Measurements from ENCODE around the gene FMNL2. TPM values are rescaled to one million over a fixed set of nuclear protein-coding genes. Genes with fewer than 3 reads are reported as not detected.

The FMNL2 gene
- total and polyA plus RNA-seq, 10 donors: 8.8 to 59.3 (median 33.5) TPM

DNA sequence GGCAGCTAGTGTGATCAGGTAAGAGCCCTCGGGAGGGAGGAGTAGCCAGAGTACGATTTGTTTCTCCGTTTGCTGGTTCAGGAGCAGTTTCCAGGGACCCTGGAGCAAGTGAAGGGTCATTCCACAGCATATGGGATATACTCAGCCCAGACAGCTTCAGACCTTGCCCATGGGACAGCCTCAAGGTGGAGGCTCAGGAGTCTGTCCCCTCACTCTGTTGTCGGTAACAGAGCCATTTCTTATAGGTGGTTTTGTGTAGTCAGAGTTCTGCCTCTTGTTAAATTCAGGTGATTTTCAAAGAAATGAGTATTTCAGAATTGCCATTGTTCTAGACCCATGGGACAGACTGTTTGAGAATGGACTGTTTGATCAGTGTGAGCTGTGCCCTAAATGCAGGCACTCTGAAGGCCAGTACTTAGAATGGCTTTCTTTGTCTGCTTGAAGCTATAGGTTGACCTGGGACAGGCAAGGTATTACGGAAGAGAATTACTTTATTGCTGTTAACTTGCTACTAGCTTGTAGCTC, 15.2 kb downstream of the FMNL2 start:
- intact Hi-C loops (cut with DNase I; ENCODE audit: low total_unique reads): no loop called here
- H3K4me3 ChIP-seq: no peak overlapping the region
- WGBS, 5 donors: 86 to 98% (median 96%) methylated on average over 5 of the region's 5 CpGs
- TF ChIP-seq, protein P1, sequence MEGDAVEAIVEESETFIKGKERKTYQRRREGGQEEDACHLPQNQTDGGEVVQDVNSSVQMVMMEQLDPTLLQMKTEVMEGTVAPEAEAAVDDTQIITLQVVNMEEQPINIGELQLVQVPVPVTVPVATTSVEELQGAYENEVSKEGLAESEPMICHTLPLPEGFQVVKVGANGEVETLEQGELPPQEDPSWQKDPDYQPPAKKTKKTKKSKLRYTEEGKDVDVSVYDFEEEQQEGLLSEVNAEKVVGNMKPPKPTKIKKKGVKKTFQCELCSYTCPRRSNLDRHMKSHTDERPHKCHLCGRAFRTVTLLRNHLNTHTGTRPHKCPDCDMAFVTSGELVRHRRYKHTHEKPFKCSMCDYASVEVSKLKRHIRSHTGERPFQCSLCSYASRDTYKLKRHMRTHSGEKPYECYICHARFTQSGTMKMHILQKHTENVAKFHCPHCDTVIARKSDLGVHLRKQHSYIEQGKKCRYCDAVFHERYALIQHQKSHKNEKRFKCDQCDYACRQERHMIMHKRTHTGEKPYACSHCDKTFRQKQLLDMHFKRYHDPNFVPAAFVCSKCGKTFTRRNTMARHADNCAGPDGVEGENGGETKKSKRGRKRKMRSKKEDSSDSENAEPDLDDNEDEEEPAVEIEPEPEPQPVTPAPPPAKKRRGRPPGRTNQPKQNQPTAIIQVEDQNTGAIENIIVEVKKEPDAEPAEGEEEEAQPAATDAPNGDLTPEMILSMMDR (IDR thresholded peaks at IDR 0.05 in 8 of 11, conservative IDR thresholded peaks at IDR 0.05 in 3 of 11): no peak
- no peak for TF ChIP-seq POLR2A (IDR thresholded peaks at IDR 0.05)
- no peak for TF ChIP-seq POLR2AphosphoS5 (IDR thresholded peaks at IDR 0.05)
- H3K4me1 ChIP-seq: no peaks in the 10 kb centered on the region
- no peaks in the 10 kb centered on the region for H3K36me3 ChIP-seq
- H3K27ac ChIP-seq: no peak overlapping the region
- no peak for DNase-seq
- no peaks in the 10 kb centered on the region for H3K9me3 ChIP-seq
- no peaks in the 10 kb centered on the region for H3K27me3 ChIP-seq (replicated peaks in 1 of 7)

DNA sequence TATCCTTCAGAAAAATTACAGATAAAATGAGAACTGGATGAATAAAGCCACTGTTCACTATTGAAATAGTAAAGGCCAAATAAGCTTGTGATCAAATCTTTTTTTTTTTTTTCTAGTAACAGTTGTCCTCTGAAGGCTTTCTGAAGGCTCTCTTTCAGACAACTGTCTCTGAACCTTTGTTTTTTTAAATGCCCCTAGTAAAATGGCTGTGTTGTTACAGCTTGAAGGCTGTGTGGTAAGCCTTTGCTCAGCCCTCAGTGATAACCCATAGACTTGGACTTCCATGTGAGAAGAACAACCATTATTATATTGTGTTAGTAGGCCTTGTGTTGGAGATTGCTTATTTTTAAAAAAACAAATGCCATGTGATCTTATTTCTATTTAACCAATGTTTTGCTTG, 17.6 kb downstream of the FMNL2 start:
- H3K27me3 ChIP-seq (replicated peaks in 1 of 7): no peaks in the 10 kb centered on the region
- no peak overlapping the region for H3K4me3 ChIP-seq
- no peaks in the 10 kb centered on the region for H3K9me3 ChIP-seq
- no peak for TF ChIP-seq POLR2A (IDR thresholded peaks at IDR 0.05)
- no peak for TF ChIP-seq POLR2AphosphoS5 (IDR thresholded peaks at IDR 0.05)
- TF ChIP-seq, protein P1 (IDR thresholded peaks at IDR 0.05 in 8 of 11, conservative IDR thresholded peaks at IDR 0.05 in 3 of 11): no peak
- DNase-seq: no peak
- intact Hi-C loops (cut with DNase I; ENCODE audit: low total_unique reads): no loop called here
- no peak overlapping the region for H3K27ac ChIP-seq
- H3K36me3 ChIP-seq: no peaks in the 10 kb centered on the region
- H3K4me1 ChIP-seq: no peaks in the 10 kb centered on the region

DNA sequence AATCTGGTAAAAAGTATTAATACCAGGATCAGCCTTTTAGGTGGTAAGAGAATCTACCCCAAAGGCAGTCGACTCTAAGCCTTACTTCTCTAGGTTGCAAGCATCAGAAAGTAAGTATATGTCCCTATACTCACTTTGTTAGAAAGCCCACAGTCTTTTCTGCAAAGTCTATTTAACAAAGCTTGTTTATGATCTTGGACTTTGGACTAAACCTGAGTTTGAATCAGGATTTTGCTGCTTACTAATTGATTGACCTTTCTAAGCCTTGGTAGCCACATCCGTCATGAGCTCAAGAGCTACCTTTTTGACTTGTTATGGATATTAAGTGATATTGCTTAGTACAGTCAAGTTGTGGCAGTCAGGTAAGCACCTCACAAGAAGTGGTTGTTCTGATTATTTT, 18.4 kb downstream of the FMNL2 start:
- no peak for TF ChIP-seq POLR2A (IDR thresholded peaks at IDR 0.05)
- TF ChIP-seq POLR2AphosphoS5 (IDR thresholded peaks at IDR 0.05): no peak
- TF ChIP-seq, protein P1 (IDR thresholded peaks at IDR 0.05 in 8 of 11, conservative IDR thresholded peaks at IDR 0.05 in 3 of 11): no peak
- intact Hi-C loops (cut with DNase I; ENCODE audit: low total_unique reads): no loop called here
- WGBS, 5 donors: 89 to 98% (median 94%) methylated on average over 2 of the region's 2 CpGs

DNA sequence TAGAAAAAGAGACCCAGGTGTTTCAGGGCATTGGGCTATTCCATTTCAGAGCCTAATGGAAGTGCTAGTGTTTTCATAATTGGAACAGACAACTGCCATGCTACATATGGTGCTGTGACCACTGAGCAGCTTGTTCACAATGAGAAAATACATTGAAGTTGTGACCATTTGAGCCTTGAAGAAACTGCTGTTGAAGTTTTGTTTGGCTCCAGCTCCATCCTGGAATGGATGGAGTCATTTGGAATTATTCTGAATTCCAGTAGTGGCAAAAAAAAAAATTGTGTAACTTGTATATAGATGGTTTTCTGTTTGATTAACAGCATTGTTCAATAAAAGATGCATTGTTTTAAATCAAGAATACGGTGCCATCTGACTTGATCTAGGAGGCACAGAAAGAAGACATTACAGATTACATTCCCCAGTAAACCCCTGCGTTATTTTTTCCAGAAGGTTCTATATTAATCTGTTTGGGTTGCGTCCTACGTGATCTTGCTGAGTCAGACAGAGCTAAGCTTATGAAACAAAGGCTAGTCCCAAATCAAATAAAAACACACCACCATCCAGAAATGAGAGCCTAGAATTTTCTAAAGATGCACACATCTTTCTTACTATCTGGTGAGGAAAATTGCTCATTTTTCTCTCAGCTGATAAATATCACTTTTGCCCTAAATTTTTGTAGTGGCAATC, 19.2 kb downstream of the FMNL2 start:
- Histone ChIP-seq H3K4me3 (no peak overlapping the region), H3K27ac (no peak overlapping the region)
- 89 to 97% (median 91%) methylated on average over 4 of the region's 4 CpGs for WGBS, 5 donors

More for the DNA sequence above, 18.4 kb downstream of the FMNL2 start:
- Histone ChIP-seq H3K36me3 (no peaks in the 10 kb centered on the region), H3K9me3 (no peaks in the 10 kb centered on the region), H3K4me3 (no peak overlapping the region), H3K4me1 (no peaks in the 10 kb centered on the region), H3K27ac (no peak overlapping the region), H3K27me3 (replicated peaks in 1 of 7) (no peaks in the 10 kb centered on the region)
- no peak for DNase-seq

More for the DNA sequence above, 19.2 kb downstream of the FMNL2 start:
- no peaks in the 10 kb centered on the region for H3K9me3 ChIP-seq
- no peak for DNase-seq
- no peaks in the 10 kb centered on the region for H3K4me1 ChIP-seq
- intact Hi-C loops (cut with DNase I; ENCODE audit: low total_unique reads): no loop called here
- no peaks in the 10 kb centered on the region for H3K27me3 ChIP-seq (replicated peaks in 1 of 7)
- H3K36me3 ChIP-seq: no peaks in the 10 kb centered on the region
- TF ChIP-seq, protein P1 (IDR thresholded peaks at IDR 0.05 in 8 of 11, conservative IDR thresholded peaks at IDR 0.05 in 3 of 11): no peak
- no peak for TF ChIP-seq POLR2AphosphoS5 (IDR thresholded peaks at IDR 0.05)
- TF ChIP-seq POLR2A (IDR thresholded peaks at IDR 0.05): no peak

Measured in spleen (tissue), 11 donors.